GM21619 (cell line): ENCODE results near the gene MYCBPAP.

Experiments used
- ATAC-seq: cut with Tn5 transposase; IDR thresholded peaks from one replicate; pipeline ENCODE4 v1.9.1; 2021; ENCODE audit not compliant: unreplicated experiment

MYCBPAP gene

GRCh38 chr17:50484386-50485155 lies 23.7 kb upstream of the MYCBPAP start:
- no peak for ATAC-seq

DNA sequence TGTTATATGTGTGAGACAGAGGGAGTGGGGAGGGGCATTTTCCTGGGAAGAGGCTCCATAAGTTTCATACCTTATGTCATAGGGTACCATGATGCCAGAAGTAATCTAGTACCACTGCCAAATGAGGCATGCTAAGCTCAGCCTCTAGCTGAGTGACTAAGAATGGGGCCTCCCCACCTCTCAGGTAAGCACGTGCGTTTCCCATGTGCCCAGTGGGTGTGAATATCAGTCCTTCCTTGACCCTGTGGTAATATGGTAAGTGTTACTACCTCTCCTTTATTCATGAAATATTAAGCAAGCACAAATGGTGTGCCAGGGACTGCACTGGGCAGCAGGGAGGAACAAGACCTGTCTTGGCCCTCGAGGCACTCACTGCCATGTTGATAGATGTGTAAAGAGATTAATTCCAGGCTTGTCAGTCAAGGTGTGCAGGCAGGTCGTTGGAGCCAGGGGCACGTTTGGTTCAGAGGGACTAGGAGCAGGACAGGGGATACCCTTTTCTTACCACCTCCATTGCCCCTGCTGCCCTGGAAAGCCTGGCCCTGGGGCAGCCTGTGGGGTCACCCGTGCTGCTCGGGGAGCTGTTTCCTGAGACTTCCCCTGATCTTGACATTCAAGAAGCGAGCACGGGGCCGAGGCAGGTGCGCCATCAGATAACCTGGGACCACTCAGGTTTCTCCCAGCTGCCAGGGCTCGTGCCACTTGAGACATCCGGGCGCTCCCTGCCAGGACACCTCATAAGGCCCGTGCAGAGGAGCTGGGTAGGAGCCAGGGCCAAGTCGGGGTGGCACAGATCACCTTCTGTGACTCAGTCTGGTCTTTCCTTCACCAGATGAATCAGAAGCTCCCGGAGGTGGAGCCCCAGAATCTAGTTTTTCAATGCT lies 20.8 kb upstream of the MYCBPAP start:
- no peak for ATAC-seq

DNA sequence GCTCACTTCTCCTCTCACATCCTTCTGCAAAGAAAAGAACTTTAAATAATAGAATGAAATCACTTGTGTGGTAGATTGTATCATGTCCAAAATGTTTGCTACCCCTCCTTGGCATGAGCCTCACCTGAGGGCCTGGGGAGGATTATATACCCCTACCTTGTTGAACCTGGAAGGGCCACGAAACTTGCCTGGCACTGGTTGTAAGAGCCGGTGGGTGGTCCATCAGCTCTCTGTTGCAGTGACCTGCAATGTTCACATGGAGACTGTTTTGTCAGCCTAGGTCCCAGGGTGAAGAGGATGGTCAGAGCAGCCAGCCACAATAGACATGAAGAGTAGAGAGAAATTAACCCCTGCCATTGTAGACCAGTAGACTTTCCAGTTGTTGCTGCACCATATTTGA lies 19.4 kb upstream of the MYCBPAP start:
- ATAC-seq: no peak

DNA sequence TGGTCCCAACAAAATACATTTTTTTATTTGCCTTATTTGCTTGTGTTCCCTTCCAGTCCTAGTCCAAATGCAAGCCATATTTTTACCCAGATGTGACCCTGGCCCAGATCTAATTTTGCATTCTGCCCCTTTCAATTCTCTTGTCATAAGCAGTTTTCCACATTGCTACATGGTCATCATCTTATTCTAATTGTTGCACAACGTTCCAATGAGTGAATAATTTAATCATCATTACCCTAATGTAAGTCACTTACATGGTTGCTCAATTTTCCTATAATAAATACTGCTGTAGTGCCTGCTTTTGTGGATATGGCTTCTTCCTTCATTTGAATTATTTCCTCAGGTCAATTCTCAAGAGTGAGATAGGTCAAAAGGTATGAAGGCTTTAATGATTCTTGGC lies 16.7 kb upstream of the MYCBPAP start:
- no peak for ATAC-seq

DNA sequence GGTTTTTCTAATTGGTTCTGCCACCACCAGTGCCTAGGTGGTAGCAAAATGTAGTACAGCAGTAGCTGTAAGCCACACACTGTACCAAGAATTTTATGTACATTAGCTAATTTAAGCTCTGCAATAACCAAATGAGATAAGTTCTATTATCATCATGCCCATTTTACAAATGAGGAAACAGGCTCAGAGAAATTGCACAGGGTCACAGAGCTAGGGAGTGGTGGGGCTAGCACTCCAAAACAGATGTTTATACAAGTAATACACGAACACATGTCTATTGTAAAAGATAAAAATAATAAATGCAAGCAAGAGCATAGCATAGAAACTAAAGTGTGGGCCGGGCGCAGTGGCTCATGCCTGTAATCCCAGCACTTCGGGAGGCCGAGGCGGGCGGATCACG lies 16.0 kb upstream of the MYCBPAP start:
- no peak for ATAC-seq

DNA sequence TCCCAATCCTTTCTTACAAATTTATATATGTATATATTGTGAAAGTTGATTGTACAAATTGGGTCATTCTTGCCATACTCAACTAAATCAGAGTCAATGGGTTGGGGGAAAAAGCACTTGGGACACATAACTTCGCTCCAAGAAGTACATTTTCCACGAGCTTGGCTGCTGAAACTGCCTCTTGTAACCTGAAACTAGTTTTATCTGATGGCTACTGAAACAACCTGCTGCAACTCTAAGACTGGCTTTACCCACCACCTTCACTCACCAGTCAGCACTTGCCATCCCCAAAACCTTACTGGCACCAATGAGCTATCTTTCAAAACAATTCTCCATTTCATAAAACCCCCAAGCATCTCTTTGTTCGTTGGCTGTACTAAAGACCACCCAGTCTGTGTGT lies 14.5 kb upstream of the MYCBPAP start:
- no peak for ATAC-seq

DNA sequence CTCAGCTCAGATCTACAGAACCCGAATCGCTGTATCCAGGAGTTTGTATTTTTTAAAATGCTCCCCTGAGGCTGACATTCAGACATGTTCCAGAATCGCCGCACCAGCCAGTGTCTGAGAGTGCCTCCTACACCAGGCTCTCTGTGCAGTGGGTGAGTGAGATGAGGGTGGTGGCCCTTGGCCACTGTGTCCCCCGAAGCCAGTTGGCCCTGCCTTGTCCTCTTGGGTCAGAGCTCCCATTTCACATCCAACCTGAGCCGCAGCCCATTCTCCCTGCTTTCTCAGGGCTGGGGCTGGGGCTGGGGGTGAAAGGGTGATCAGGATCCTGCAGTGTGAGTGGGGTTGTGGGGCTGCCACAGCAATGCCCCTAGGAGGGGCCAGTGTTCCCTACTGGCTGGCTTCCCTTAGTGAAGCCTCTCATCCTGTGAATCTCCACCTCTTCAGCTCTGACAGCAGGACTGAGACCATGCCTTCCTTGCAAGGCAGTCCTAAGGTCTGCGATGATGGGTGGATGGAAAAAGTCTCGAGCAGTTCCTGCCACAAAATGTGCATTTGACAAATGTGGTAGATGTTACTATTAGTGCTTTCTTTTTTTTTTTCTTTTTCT lies 12.9 kb upstream of the MYCBPAP start:
- ATAC-seq: no peak

- no peak for ATAC-seq
Observed at GRCh38 chr17:50495918-50496317, 12.3 kb upstream of the MYCBPAP start.

GRCh38 chr17:50498021-50498874 lies 10.0 kb upstream of the MYCBPAP start:
- ATAC-seq: no peak

- ATAC-seq: no peak
Observed at GRCh38 chr17:50499270-50499669, 9.0 kb upstream of the MYCBPAP start.

GRCh38 chr17:50499721-50500120 lies 8.5 kb upstream of the MYCBPAP start:
- no peak for ATAC-seq

DNA sequence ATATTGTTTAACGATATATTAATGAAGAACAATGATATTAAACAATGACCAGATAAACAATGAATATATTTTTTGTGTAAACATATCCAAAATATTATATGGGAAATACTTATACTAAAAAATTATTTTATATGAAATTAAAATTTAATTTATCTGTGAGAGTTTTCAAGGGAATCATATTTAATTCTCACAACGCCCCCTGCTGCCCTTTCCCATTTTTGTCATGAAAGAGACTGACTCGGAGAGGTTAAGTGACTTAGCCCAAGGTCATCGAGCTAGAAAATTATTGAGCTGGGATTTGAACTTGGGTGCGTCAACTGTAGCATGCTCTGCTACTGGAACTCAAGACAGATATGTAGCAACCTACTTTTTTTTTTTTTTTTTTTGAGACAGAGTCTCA lies 7.2 kb upstream of the MYCBPAP start:
- ATAC-seq: no peak

DNA sequence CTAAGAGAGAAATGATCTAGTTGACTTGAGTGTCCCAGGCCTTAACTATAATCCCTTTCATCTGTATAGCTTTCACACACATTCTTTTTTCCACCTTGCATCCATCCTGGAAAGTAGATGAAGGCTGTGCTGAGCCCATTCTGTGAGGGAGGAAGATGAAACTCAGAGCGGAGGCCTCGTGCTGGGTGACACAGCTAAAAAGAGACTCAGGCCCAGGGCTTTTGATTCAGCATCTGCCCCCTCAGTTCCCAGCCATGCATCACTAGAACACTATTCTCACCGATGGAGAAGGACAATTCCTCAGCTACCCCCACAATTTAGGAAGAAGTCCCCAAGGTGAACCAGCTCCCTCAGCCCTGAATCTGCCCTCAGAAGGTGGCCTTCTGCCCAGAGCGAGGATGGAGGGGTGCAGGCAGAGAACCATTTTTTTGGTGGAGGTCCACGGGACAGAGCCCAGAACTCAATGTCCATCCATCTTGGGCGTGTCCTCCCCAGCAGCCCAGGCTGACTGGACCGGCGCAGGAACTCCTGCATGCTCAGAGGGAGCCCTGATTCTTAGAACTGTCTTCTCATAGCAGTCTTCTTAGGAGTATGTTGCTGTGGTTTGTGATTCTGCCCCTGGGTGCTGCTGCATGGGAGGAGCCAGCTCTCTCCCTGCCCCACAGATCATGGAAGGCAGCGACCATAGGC lies 5.8 kb upstream of the MYCBPAP start:
- no peak for ATAC-seq

DNA sequence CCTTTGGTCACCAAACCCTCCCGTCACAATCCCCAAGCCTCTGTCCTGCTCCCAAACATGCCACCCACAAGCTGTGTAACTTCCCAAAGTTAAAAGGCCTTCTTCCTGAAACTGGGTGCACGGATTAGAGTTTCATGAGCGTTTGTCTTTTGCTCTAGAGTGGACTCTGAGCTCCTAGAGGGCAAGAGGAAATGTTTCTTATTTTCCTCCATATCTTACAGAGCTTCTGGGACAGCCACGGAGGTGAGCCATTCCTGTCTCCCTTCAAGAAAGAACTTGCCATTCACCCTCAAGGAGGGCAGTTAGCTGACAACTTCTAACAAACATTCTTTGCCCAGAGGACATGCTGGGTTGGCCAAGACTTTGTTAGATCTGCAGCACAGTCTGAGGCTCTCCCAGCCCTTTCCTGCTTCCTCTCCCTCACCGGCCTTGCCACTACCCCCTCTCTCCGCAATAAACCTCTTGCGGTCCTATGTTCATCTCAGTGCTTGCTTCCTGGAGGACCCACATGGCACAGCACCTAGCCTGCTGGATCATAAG lies 2.6 kb upstream of the MYCBPAP start:
- ATAC-seq: no peak

- no peak for ATAC-seq
Observed at GRCh38 chr17:50506298-50506697, 1.9 kb upstream of the MYCBPAP start.

DNA sequence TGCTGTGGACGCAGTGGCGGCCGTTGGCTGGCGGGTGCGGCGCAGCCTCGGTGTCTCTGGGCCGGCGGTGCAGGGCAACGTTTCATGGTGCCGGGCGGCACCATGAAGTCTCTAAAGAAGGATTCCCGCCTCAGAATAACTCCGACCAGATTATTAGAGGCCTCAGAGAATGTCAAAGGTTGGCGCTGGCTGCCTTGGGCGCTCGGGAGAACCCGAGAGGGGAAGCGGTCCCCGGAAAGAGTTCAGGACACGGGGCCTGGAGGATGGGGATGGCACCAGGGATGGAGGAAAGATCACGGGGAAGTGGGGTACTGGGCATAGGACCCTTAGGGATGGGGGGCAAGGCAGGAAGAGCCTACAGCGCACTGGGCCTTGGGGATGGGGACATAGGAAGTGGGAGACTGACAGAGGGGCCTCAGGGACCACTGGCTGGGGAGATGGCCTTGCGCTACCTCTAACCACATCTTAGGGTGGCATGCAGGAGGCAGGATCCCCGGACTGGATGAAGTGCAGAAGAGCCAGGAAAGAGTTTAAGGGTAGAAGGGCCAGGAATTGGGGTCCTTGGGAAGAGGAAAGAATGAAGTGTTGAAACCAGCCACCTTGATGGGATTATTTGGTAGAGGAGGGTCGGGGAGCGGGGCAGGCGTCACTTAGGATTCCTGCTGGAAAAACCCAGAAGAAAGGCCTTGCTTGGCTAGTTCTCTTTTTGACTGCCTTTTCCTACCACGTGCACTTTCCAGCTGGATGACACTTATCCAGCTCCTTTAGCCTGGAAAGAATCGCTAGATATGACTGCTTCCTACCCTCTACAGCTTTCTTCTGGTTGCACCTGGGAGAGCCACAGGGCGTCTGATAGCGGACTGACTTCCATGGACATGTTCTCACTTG lies 578 bp downstream of the MYCBPAP start:
- ATAC-seq: no peak

DNA sequence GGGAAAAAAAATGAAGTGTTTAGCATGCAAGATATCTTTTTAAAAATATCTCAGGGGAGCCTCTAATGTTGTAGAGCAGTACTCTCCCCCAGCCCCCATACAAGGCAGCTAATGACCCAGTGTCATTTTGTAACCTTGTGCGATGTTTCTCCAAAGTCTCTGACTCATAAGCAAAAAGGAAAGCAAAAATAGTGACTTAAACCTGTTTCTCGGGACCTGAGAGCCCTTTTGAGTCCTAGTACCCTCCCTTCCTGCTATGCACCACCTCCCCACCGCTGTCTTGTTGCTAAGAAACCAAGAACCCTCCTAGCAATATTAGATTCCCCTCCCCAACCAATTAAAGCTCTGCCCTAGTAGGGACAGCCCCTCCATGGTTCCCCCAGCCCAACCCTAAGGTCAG lies 2.8 kb downstream of the MYCBPAP start:
- peak; percentile 90 for ATAC-seq

DNA sequence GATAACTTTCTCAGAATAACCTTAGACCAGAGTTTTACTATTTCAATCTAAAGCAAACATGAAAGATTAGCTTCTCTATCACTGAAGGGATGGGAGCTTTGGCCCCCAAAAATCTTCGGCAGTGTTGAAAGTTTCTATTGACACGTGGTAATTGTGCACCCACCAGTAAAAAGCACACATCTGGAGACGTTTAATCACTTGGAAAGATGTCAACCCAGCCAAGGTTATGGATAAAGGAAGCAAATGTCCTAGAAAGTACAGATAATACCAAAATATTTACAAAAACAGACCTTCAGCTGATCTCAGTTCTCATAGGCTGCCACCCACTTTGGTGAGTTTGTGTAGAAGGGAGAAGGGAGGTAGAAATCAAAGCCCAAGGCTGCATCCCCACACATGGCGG lies 5.3 kb downstream of the MYCBPAP start:
- ATAC-seq: no peak

DNA sequence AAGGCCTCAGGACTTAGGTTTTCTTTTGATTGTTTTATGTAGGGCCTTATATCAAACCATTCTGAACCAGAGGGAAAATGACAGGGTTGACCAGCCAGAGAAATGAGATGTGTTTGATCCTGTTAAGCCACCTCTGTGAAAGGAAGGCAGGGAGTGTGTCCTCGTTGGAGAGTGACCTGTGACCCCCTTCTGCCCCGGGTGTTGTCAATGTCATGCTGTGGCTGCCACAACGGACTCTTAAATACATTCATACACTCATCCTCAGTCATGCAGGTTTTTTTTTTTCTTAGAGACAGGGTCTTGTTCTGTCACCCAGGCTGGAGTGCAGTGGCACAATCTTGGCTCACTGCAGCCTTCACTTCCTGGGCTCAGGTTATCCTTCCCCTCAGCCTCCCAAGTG lies 6.1 kb downstream of the MYCBPAP start:
- no peak for ATAC-seq
